HUES64 (cell line): ENCODE results near the gene KDM8.

Source experiments
- H3K27ac ChIP-seq: 2 replicates; pipeline ENCODE4 v1.7.0; 2013; ENCODE audit warnings: low read depth, low read length, inconsistent platforms
- H3K27me3 ChIP-seq: 2 replicates; pipeline ENCODE4 v1.6.1; 2013; ENCODE audit warnings: mild to moderate bottlenecking, low read length; ENCODE audit not compliant: insufficient read depth
- H3K36me3 ChIP-seq: 2 replicates; pipeline ENCODE4 v1.6.1; 2013; ENCODE audit warnings: mild to moderate bottlenecking, low read length; ENCODE audit not compliant: insufficient read depth
- H3K4me1 ChIP-seq: 2 replicates; pipeline ENCODE4 v1.6.1; 2013; ENCODE audit warnings: mild to moderate bottlenecking, low read length, moderate library complexity; ENCODE audit not compliant: insufficient read depth
- H3K4me3 ChIP-seq: 2 replicates; pipeline ENCODE4 v1.5.1; 2013; ENCODE audit warnings: mild to moderate bottlenecking, low read length, moderate library complexity
- H3K9ac ChIP-seq: 2 replicates; pipeline ENCODE4 v1.6.1; 2013; ENCODE audit warnings: mild to moderate bottlenecking, low read depth, low read length
- H3K9me3 ChIP-seq: 2 replicates; pipeline ENCODE4 v1.6.1; 2013; ENCODE audit warnings: low read depth, low read length; ENCODE audit not compliant: insufficient read depth
- WGBS: fragments of 150-250, 120-280 bp; methylation state at CpG from one replicate; pipeline ENCODE4 v1.1.7; 2013; ENCODE audit warnings: missing lambda C conversion rate; 5-methylcytosine and 5-hydroxymethylcytosine counted together

KDM8 gene

GRCh38 chr16:27225536-27226360 lies 22.4 kb downstream of the KDM8 start:
- no peak overlapping the region for H3K4me3 ChIP-seq
- H3K9me3 ChIP-seq: no peaks in the 10 kb centered on the region
- no peaks in the 10 kb centered on the region for H3K36me3 ChIP-seq
- WGBS: 90% methylated on average over 27 of the region's 27 CpGs
- H3K27ac ChIP-seq: no peak overlapping the region
- no peaks in the 10 kb centered on the region for H3K27me3 ChIP-seq
- no peak overlapping the region for H3K9ac ChIP-seq
- H3K4me1 ChIP-seq: no peaks in the 10 kb centered on the region

GRCh38 chr16:27226476-27226875 lies 23.1 kb downstream of the KDM8 start:
- H3K4me1 ChIP-seq: no peaks in the 10 kb centered on the region
- no peaks in the 10 kb centered on the region for H3K9me3 ChIP-seq
- H3K27me3 ChIP-seq: no peaks in the 10 kb centered on the region
- H3K9ac ChIP-seq: no peak overlapping the region
- H3K27ac ChIP-seq: no peak overlapping the region
- H3K4me3 ChIP-seq: no peak overlapping the region
- WGBS: 84% methylated on average over 20 of the region's 20 CpGs
- H3K36me3 ChIP-seq: no peaks in the 10 kb centered on the region

- Histone ChIP-seq H3K27ac (no peak overlapping the region), H3K36me3 (no peaks in the 10 kb centered on the region), H3K4me3 (no peak overlapping the region), H3K4me1 (no peaks in the 10 kb centered on the region), H3K27me3 (no peaks in the 10 kb centered on the region), H3K9me3 (no peaks in the 10 kb centered on the region), H3K9ac (no peak overlapping the region)
- WGBS: 92% methylated on average over 16 of the region's 16 CpGs
Measured at GRCh38 chr16:27226976-27227705, 23.8 kb downstream of the KDM8 start.

- Histone ChIP-seq H3K9me3 (no peaks in the 10 kb centered on the region), H3K36me3 (no peaks in the 10 kb centered on the region), H3K27ac (no peak overlapping the region), H3K4me3 (no peak overlapping the region), H3K4me1 (no peaks in the 10 kb centered on the region), H3K9ac (no peak overlapping the region), H3K27me3 (no peaks in the 10 kb centered on the region)
- 87% methylated on average over 12 of the region's 12 CpGs for WGBS
Measured at GRCh38 chr16:27228045-27228444, 24.7 kb downstream of the KDM8 start.

- Histone ChIP-seq H3K4me1 (no peaks in the 10 kb centered on the region), H3K4me3 (no peak overlapping the region), H3K27ac (no peak overlapping the region), H3K9me3 (no peaks in the 10 kb centered on the region), H3K36me3 (no peaks in the 10 kb centered on the region), H3K27me3 (no peaks in the 10 kb centered on the region), H3K9ac (no peak overlapping the region)
- WGBS: 95% methylated on average over 21 of the region's 21 CpGs
Measured at GRCh38 chr16:27228621-27229501, 25.5 kb downstream of the KDM8 start.

- H3K27me3 ChIP-seq: no peaks in the 10 kb centered on the region
- no peak overlapping the region for H3K9ac ChIP-seq
- H3K4me3 ChIP-seq: no peak overlapping the region
- no peaks in the 10 kb centered on the region for H3K9me3 ChIP-seq
- WGBS: 96% methylated on average over 18 of the region's 18 CpGs
- H3K36me3 ChIP-seq: no peaks in the 10 kb centered on the region
- H3K4me1 ChIP-seq: no peaks in the 10 kb centered on the region
- H3K27ac ChIP-seq: no peak overlapping the region
Measured at GRCh38 chr16:27229891-27230470, 26.7 kb downstream of the KDM8 start.

- H3K27me3 ChIP-seq: no peaks in the 10 kb centered on the region
- no peaks in the 10 kb centered on the region for H3K36me3 ChIP-seq
- H3K9ac ChIP-seq: no peak overlapping the region
- H3K27ac ChIP-seq: no peak overlapping the region
- H3K4me3 ChIP-seq: no peak overlapping the region
- no peaks in the 10 kb centered on the region for H3K9me3 ChIP-seq
- WGBS: 84% methylated on average over 16 of the region's 16 CpGs
- no peaks in the 10 kb centered on the region for H3K4me1 ChIP-seq
Measured at GRCh38 chr16:27230562-27231001, 27.3 kb downstream of the KDM8 start.

GRCh38 chr16:27231692-27232060 lies 28.4 kb downstream of the KDM8 start:
- Histone ChIP-seq H3K27ac (no peak overlapping the region), H3K9ac (no peak overlapping the region), H3K4me1 (no peaks in the 10 kb centered on the region), H3K36me3 (no peaks in the 10 kb centered on the region), H3K27me3 (no peaks in the 10 kb centered on the region), H3K9me3 (no peaks in the 10 kb centered on the region), H3K4me3 (no peak overlapping the region)
- WGBS: 93% methylated on average over 8 of the region's 8 CpGs

- H3K4me3 ChIP-seq: no peak overlapping the region
- H3K27me3 ChIP-seq: no peaks in the 10 kb centered on the region
- H3K4me1 ChIP-seq: 0 out of 2 replicates have a peak, but pooled peaks cover 4% of the 10 kb centered on the region
- no peak overlapping the region for H3K27ac ChIP-seq
- no peaks in the 10 kb centered on the region for H3K9me3 ChIP-seq
- H3K9ac ChIP-seq: no peak overlapping the region
- WGBS: 94% methylated on average over 26 of the region's 26 CpGs
- H3K36me3 ChIP-seq: no peaks in the 10 kb centered on the region
Measured at GRCh38 chr16:27232061-27232900, 29.0 kb downstream of the KDM8 start.

- Histone ChIP-seq H3K27ac (no peak overlapping the region), H3K9me3 (no peaks in the 10 kb centered on the region), H3K9ac (no peak overlapping the region), H3K4me3 (no peak overlapping the region), H3K4me1 (0 out of 2 replicates have a peak, but pooled peaks cover 4% of the 10 kb centered on the region), H3K27me3 (no peaks in the 10 kb centered on the region), H3K36me3 (no peaks in the 10 kb centered on the region)
- WGBS: 88% methylated on average over 13 of the region's 13 CpGs
Measured at GRCh38 chr16:27232901-27233625, 29.7 kb downstream of the KDM8 start.
